Activated effector memory CD4-positive, alpha-beta T cell treated with anti-CD3 and anti-CD28 coated beads, Interleukin-2, amount 50 U/mL, for 16 hours (primary cell): ENCODE results near the gene TTYH3.
"Not testable (repeated sequence)": the region's sequence is repeated elsewhere in the genome, so short reads cannot be mapped to it uniquely, and the experiment has no call there.

ENCODE experiments used
- DNase-seq: peaks from one replicate; pipeline ENCODE4 v3.0.0-alpha.2; 2020

Gene TTYH3

DNA sequence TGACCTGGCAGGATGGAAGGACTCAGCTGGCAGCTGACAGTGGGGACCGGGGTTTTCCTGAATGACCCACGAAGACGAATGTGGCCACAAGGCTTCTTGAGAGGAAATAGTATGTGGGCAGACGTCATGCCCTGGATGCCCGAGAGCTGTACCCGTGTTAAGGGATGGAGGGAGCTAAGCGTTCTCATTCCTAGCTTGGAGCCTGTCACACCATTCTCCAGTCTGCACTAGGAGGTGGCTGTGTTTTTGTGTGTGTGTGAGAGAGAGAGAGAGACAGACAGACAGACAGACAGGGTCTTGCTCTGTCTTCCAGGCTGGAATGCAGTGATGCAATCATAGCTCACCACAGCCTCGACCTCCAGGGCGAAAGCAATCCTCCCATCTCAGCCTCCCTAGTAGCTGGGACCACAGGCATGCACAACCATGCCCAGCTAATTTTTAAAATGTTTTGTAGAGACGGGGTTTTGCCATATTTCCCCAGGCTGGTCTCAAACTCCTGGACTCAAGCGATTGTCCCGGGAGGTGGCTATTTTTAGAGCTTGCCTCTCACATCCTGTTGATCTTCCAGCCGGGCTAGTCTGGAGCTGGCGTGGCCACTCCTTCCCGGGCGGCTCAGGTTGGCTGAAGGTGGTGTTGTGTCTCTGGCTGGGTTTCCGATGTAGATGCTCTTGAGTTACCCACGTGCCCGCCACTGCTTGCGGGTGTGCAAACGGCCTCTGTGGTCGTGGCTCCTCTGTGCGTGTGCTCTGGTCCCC, 58.3 kb downstream of the TTYH3 start:
- DNase-seq, result no peak

DNA sequence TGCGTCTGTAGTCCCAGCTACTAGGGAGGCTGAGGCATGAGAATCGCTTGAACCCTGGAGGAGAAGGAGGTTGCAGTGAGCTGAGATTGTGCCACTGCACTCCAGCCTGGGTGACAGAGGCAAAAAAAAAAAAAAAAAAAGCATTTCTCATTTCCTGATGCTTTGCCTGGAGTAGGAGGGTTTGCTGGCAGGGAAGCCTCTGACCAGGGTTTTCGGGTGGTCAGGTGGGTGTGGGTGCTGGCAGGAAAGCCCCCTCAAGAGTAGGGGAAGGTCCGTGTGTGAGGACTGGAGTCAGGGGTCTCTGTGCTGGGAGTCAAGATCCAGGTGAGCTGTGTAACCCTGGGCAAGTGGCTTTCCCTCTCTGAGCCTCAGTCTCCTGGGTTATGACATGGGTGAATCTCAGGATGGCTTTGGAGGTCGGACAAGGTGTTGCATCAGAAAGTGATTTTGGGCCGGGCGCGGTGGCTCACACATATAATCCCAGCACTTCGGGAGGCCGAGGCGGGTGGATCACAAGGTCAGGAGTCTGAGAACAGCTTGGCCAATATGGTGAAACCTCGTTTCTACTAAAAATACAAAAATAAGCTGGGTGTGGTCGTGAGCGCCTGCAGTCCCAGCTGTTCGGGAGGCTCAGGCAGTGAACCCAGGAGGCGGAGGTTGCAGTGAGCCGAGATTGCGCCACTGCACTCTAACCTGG, 59.4 kb downstream of the TTYH3 start:
- no peak for DNase-seq

DNA sequence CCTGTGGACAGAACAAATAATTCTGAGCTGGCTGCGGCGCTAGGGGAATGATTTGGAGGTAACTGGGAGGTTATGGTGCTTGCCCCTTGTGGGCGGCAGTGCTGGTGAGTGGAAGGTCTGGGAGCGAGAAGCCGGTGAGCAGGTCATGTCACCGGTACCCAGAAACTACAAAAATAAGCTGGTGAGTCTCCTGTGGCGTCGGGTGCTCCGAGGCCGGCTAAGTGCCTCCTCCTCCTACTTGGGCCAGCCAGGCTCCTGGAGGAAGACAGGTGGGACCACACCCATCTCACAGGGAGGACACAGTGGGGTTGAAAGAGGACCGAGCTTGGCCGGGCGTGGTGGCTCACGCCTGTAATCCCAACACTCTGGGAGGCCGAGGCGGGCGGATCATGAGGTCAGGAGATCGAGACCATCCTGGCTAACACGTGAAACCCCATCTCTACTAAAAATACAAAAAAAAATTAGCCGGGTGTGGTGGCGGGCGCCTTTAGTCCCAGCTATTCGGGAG, 60.2 kb downstream of the TTYH3 start:
- not testable (repeated sequence) for DNase-seq

DNA sequence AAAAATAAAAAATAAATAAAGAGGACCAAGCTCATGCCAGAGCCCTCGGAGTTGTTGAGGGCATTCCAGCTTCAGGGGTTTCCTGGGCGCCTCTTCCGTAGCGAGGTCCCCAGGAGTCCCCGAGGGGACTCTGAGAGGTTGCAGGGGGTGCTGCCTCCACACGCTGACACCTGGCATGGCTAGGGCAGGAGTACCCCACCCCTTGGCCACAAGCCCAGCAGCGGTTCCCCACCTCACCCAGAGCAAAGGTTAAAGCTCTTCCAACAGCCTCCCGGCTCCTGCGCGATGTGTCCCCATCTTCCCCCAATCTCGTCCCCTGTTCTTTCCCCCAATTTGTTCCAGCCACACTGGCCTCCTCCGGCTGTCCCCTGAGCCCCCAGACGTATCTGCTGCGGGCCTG, 60.8 kb downstream of the TTYH3 start:
- DNase-seq, result no peak

DNA sequence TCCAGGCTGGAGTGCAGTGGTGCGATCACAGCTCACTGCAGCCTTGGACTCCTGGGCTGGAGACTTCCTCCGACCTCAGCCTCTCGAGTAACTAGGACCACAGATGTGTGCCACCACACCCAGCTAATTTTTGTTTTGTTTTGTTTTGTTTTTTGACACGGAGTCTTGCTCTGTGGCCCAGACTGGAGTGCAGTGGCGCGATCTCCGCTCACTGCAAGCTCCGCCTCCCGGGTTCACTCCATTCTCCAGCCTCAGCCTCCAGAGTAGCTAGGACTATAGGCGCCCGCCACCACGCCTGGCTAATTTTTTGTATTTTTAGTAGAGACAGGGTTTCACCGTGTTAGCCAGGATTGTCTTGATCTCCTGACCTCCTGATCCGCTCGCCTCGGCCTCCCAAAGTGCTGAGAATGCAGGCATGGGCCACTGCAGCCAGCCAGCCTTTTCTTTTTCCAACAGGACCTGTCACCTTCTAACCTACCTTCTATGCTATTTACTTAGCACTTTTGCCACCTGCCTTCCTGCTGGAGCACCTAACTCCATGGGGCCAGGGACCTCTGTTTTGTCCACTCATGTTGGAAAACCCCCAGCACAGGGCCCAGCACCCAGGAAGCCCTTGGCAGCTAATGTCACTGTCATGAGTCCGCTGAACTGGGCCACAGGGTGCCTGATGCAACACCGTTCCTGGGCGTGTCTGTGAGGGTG, 61.8 kb downstream of the TTYH3 start:
- not testable (repeated sequence) for DNase-seq

DNA sequence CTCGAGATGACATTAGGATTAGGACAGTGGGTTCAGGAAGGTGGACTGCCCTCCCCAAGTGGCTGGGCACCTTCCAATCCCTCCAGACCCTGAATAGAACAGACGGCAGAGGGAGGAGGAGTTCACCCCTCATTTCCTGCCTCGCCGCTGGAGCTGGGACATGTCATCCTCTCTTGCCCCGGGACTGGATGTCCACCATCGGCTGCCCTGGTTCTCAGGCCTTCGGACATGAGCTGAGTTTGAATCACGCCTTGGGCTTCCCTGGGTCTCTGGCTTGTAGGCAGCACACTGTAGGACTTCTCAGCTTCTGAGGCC, 62.3 kb downstream of the TTYH3 start:
- not testable (repeated sequence) for DNase-seq

DNA sequence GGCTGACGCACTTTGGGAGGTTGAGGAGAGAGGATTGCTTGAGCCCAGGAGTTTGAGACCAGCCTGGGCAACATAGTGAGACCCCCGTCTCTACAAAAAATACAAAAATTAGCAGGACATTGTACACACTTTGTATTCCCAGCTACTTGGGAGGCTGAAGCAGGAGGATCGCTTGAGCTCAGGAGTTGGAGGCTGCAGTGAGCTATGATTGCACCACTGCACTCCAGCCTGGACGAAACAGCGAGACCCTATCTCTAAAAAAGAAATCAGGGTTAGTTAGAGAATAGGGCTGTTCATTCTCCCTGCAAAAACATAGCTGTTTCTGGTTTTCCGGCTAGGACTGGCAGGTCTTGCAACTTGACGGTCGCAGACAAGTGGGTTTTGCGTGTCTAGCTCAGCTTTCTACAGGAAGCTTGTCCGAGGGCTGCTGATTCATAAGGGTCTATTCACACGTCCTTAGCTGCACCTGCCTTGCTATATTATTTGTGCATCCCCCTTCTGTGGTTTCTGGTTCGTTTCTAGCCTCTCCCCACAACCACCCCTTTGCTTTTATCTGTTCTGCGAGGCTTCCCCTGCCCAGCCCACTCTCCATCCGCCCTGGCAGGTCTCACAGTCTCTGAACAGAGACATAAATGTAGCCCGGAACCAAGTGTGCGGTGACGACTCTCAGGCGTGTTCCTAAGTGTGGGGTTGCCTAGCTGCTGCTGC, 66.9 kb downstream of the TTYH3 start:
- peak; percentile 83 for DNase-seq

DNA sequence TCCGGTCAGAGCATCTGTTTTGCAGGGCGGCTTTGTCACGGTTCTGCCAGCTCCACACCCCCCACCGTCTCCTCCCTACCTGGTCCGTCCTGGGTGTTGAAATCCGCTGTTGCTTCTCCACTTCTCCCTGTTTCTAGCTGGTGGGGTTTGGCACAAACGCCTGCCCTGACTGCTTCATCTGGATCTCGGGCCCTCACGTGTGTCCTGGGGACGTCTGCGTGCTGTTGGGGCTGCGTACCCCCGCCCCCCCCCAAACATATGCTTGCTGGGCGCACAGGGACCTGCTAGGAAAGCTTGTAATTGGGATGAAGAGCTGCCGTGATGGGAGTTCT, 67.5 kb downstream of the TTYH3 start:
- no peak for DNase-seq

DNA sequence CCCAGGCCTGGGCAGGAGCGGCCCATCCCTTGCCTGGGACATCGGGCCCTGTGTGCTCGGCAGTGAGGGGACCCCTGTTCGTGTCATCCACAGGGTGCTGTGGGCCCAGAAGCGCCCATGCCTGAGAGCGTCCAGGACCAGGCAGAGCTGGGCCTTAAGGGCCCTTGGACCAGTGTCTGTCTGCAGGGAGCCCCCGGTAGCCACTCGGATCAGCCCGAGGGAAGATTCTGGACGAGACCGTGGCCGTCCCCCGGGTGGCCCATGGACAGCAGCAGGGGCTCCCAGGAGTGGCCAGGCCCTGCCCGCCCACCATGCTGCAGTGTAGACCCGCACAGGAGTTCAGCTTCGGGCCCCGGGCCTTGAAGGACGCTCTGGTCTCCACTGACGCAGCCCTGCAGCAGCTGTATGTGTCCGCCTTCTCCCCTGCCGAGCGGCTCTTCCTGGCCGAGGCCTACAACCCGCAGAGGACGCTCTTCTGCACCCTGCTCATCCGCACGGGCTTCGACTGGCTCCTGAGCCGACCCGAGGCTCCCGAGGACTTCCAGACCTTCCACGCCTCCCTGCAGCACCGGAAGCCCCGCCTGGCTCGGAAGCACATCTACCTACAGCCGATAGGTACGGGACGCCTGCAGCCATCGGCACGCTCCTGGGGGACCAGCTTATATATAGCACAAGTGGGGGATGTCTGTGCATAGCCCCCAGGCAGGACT, 68.5 kb downstream of the TTYH3 start:
- DNase-seq, result no peak

DNA sequence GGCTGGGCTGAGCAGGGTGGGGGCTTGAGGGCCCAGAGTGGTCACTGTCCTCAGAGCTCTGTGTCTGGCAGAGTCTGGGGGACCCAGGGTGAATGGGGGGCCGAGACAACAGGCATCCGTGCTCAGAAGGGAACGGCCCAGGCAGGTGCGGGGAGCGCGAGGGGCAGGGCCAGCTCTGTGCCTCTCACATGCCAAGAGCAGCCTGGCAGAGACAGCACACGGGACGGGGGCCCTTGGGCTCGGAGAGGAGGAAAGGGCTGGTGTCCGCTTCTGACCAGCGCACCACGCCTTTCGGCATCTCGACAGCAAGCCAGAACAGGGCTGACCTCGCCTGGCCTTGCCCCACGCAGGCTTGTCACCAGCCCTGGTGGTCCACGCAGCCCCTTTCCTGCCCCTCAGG, 69.6 kb downstream of the TTYH3 start:
- DNase-seq, result no peak

DNA sequence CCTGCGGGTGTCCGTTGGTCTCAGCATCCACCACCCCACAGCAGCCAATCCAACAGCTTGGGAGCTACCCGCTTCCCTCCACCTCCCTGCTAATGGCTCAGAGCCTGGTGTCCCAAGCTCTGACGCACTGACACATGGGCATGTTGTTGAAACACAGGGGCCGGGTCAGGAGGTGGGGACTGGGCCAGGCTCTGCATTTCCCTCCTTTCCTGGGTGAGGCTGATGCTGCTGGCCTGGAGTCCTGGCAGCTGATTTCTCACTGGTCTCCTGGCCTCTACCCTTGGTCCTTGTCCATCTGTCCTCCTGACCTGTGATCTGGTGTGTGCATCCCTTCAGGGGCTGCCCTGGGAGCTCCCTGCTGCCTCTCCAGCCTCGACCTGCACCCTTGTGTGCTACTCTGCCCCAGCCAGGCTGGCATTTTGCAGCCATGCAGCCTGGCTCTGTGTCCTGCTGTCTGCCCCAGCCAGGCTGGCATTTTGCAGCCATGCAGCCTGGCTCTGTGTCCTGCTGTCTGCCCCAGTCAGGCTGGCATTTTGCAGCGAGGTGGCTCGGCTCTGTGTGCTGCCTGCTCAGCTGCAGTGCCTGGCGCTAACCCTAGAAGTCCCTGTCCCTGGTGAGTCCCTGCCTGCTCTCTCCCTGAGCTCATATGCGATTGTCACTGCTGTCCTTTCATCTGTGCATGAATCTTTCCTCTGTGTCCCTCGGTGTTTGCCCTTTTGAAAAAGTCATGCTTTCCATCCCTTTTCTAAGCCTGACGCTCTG, 70.2 kb downstream of the TTYH3 start:
- no peak for DNase-seq

DNA sequence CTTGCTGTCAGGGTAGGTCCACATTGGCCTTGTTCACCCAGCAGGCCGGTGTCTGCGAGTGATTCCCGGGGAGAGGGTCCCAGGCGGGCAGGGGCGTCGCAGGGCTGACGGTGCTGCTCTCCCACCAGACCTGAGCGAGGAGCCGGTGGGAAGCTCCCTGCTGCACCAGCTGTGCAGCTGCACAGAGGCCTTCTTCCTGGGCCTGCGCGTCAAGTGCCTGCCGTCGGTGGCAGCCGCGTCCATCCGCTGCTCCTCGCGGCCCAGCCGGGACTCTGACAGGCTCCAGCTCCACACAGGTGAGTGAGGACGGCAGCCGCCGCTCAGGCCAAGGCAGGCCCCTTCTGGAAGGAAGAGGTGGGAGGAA, 70.8 kb downstream of the TTYH3 start:
- DNase-seq, result no peak

DNA sequence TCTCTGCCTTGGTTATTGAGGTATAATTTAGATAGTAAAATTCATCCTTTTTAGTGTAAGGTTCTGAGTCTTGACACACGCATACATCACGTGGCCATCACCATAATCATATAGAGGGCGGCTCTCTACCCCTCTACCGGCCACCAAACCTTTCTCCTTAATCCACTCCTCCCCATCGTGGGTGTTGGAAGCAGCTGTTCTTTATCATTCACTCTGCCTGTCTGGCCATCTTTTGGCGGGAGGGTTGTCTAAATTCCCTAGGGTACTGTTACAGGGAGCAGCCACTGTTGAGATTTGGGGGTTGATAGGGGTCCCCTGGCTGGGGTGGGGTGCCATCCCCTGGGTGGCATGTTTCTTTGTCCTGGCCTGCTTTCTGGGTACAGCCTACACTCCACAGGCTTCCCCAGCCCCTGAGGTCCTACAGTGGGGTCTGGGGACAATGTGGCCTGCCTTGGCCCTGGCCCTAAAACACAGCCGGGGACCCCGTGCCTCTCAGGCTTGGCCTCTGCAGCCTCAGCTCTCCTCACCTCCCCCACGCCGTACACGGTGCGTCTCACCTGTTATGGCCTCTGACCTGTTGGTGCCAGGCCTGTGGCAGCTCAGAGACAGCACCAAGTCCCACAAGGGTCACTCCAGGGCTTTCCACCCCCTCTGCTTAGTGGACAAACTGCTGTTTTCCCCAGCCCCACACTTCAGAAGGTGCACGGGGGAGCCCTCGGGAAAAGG, 73.7 kb downstream of the TTYH3 start:
- no peak for DNase-seq

DNA sequence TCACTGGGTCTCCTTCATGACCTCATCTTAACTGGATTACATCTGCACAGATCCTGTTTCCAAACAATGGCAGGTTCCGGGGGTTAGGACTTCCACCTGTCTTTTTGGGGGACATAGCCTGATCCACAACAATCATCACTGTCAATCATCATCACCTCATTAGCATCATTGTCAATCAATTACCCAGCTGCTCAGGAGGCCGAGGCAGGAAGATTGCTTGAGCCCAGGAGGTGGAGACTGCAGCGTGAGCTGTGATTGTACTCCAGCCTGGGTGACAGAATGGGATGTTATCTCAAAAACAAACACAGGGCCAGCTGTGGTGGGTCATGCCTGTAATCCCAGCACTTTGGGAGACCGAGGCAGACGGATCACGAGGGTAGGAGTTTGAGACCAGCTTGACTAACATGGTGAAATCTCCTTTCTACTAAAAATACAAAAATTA, 74.9 kb downstream of the TTYH3 start:
- no peak for DNase-seq

DNA sequence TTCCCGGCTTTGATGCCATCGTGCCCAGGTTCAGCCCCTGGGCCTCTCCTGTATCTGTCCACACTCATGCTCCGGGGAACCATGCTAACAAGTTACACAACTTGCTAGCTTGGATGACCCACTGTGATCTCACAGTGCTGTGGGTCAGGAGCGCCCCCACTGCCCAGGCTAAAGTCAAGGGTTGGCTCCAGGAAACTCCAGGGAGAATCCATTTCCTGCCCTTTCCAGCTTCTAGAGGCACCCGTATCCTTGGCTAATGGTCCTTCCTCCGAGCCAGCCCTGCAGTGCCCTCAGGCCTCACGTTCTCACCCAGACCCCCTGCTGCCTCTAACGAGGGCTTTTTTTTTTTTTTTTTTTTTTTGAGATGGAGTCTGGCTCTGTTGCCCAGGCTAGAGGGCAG, 75.7 kb downstream of the TTYH3 start:
- no peak for DNase-seq

DNA sequence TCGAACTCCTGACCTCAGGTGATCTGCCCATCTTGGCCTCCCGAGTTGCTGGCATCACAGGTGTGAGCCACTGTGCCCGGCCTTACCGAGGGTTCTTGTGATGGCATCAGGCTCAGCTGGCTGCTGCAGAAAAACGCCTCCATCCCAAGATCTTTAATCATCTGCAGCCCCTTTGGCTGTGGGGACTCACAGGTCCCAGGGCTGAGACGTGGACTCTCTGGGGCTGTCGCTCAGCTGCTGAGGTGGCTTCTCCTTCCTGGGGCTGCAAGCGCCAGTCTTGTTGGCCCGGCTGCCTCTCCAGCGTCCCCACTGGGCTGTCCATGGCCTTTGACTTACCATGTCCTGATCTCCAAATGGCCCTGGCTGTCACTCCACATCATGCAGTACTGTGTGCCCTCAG, 76.3 kb downstream of the TTYH3 start:
- DNase-seq, result no peak

DNA sequence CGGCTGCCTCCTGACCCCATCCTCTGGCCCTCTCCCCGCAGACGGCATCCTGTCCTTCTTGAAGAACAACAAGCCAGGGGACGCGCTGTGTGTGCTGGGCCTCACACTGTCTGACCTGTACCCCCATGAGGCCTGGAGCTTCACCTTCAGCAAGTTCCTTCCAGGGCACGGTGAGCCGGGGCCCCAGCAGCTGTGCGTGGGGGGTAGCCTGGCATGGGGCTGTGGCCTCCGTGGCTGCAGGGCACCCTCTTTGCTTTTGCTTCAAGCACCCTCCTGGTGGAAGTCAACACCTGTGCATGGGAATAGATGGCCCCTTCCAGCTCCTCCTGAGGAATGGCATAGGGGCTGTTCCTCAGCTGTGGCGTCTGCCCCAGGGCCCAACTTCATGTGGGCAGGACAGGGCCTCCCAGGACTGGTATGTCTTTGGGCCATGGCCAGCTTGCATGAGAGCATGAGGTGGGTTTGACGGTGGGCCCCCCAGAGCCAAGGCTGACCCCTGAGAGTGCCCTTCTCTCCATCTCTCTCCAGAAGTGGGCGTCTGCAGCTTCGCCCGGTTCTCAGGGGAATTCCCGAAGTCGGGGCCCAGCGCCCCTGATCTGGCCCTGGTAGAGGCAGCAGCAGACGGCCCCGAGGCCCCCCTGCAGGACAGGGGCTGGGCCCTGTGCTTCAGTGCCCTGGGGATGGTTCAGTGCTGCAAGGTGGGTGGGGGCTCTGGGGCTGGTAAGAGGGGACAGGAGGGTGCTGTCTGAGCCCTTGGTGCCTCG, 76.9 kb downstream of the TTYH3 start:
- no peak for DNase-seq

DNA sequence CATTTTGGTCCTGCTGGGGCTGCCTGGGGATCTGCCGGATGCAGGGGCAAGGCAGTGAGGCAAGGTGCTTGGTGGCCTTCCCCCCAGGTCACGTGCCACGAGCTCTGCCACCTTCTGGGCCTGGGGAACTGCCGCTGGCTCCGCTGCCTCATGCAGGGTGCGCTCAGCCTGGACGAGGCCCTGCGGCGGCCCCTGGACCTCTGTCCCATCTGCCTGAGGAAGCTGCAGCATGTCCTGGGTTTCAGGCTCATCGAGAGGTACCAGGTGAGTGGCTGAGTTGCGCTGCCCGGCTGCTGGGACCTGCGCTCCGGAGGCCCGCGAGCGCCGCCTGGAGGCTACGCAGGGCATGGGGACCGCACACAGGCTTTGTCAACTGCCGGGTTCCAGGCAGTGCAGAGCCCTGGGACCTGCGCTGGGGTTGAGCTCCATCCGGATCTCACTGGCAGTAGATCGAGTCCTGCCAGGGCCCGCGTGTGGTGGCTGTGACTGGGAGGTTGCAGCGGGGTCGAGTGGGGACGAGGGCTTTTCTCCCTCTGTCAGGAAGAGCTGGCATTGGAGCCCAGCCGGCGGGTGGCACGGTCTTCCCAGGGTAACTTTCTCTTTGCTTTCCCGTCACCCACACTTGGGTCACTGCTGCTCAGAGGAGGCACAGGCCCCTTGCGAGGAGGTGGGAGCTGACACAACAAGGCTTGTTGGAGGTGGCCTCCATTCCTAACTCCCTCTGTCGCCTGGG, 77.9 kb downstream of the TTYH3 start:
- peak; percentile 91 for DNase-seq

DNA sequence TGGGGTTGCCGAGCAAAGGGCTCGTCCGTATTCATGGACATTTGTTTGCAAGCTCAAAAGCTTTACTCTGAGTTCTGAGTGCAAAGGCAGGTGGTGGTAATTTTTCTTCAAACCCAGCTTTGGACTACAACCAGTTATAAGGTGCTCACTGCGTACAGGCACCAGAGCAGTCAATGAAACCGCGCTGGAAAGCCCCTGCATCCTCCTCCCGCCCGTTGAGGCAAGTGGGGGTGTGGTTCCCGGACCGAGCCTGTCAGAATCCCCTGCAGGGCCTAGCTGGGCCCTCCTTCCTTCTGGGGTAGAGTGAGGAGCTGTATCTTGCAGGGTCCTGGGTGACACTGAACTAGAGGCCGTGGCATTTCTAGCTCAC, 78.5 kb downstream of the TTYH3 start:
- DNase-seq, result peak; percentile 90
